GM19099 (cell line): ENCODE data around the gene IL1B.
A peak's percentile ranks its signal among the peaks of the same experiment; 100 is the strongest.

ENCODE experiments used
- POLR2A ChIP-seq: IDR thresholded peaks from 3 replicates; pipeline ENCODE4 v1.6.1; 2011; ENCODE audit warnings: low read depth; ENCODE audit not compliant: insufficient read length; ENCODE audit errors: extremely low read depth

Gene IL1B

GRCh38 chr2:112787294-112787693 is 49.3 kb downstream of the IL1B start:
- no peak for TF ChIP-seq POLR2A

DNA sequence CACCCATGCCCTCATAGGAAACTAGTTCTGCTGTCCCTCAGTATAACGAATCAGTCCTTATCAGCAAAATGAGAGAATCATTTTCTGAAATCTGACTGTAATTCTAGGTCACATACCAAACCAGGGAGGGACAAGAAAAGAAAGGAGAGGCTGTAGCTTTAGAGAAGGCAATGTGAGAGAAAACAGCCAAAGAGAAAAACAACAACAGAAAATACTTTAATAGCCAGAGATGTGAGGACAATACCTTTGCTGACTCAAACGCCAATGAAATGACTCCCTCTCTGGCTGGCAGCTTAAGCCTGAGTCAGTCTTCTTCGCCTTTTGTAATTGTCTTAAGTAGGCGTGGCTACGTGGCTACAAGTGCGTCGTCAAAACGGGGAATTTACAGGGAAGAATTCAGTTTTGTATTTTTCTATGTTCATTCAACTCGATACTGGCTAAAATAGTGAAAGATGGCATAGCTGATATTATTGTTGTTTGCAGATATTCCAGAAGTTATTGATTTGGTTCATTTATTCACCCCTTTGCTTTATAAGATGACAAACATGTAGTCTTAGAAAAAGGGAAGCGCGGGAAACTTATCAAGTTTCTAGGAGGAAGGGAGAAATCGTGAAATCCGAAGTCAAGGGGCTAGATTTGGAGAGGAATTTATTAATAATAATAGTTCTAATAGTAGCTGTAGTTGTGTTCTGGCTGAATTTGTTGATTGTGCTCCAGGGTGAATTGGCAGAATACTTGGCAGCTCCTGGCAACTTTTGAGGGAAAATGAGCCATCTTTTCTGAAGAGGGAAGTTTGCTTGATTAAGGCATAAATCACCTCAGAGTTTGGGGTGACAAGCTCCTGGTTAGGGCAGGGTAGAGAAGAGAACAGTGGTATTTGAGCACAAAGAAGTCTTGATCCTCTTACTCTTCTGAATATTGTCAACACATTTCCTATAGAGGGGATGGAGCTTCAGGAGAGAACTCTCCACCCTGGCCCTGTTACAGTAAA is 52.1 kb downstream of the IL1B start, which contains the start of gene IL1A:
Gene IL1A (minus strand): TSS at position 295 of the 991 bp plus-strand sequence. CDS start 723 bp downstream, outside the sequence.
- TF ChIP-seq POLR2A = peak; percentile 43

DNA sequence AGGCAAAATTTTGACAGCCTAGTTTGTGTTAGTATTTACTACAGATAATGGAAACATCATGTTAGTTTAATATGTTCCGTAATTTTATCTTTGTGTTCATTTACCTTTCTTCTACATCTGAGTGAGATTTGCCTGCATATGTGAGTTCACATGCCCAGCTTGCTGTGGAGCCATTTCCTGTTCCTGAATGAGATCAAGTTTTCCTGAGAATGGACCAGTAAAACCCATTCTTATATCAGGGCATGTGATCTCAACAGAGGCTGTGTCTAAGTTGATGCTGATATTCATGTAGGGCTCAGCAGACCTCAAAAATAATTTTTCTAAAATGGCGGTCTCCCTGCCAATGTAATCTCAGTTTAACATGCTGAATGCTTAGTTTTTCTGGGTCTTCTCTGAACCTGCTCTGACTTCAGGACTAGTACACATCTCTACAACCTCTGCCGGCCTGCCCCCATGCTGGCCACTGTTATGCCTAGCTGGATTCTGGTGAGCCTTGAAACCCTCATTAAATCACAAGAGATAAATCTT is 53.3 kb downstream of the IL1B start:
- TF ChIP-seq POLR2A = no peak

- no peak for TF ChIP-seq POLR2A
Measured at GRCh38 chr2:112782234-112782799, 54.3 kb downstream of the IL1B start.
